Ishikawa (cell line): ENCODE measurements around the gene RABEP2.

Experiments used
- CREB1 ChIP-seq: IDR thresholded peaks from 2 replicates; pipeline ENCODE4 v1.6.1; 2012; ENCODE audit warnings: low read depth
- EP300 ChIP-seq: IDR thresholded peaks from 2 replicates; pipeline ENCODE4 v1.6.1; 2012; ENCODE audit warnings: borderline replicate concordance
- RAD21 ChIP-seq: IDR thresholded peaks from 2 replicates; pipeline ENCODE4 v1.6.1; 2012; ENCODE audit warnings: low read depth
- REST ChIP-seq: IDR thresholded peaks from 2 replicates; pipeline ENCODE4 v1.6.1; 2012; ENCODE audit warnings: low read depth, mild to moderate bottlenecking
- TEAD4 ChIP-seq: IDR thresholded peaks from 2 replicates; pipeline ENCODE4 v1.6.1; 2012
- YY1 ChIP-seq: IDR thresholded peaks from 2 replicates; pipeline ENCODE4 v1.6.1; 2012; ENCODE audit warnings: low read depth

- no peak for TF ChIP-seq TEAD4
- no peak for TF ChIP-seq CREB1
- TF ChIP-seq EP300: no peak
- TF ChIP-seq RAD21: no peak
- TF ChIP-seq YY1: no peak
- TF ChIP-seq REST: no peak
Measured at GRCh38 chr16:28866454-28866804, 58.6 kb downstream of the RABEP2 start.
